ENCODE data around the gene FAM219B. TPM values are rescaled to one million over a fixed set of nuclear protein-coding genes. Genes with fewer than 3 reads are reported as not detected.

The FAM219B gene
- total and polyA plus RNA-seq, 2 donors (not counting 1 experiment from before 2014, with no cell fraction given): 80.2 to 109 TPM

DNA sequence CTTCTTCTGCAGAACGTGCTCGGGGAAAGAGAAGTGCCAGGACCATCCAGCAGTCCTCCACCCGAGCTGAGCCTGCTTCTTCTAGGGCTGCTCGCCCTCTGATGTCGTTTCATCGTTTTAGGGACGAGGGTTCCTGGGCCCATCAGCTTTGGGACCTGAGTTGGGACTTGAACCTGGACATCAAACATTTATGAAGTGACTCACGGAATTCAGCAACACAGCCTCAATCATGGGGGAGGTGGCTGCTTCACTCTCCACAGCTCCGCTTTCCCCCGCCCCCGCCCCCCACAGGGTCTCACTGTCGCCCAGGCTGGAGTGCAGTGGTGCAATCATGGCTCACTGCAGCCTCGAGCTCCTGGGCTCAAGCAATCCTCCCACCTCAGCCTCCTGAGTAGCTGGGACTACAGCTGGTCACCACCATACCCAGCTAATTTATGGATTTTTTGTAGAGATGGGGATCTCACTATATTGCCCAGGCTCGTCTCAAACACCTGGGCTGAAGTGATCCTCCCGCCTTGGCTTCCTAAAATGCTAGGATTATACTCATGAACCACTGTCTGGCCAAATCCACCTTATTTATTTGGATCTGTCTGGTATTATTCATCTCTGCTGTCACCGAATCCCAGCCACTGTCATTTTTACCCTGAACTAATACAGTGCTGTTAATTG lies 32.8 kb downstream of the FAM219B start:
- no peaks in the 10 kb centered on the region for H3K9me3 Mint-ChIP-seq (ENCODE audit: insufficient read depth)
- WGBS (ENCODE audit: insufficient coverage): 21% methylated on average over 10 of the region's 16 CpGs
- intact Hi-C loops (cut with micrococcal nuclease): loop anchor here (1.0 to 2.0 kb wide), 7 partner anchors 15 to 328 kb away; partner anchors contain the start of genes COX5A, FAM219B, MPI and ULK3
- H4K20me1 ChIP-seq (ENCODE audit: control insufficient read depth, insufficient read depth, low read length, poor library complexity, severe bottlenecking): peaks cover 32% of the 10 kb centered on the region
- peaks cover 42% of the 10 kb centered on the region for H3K79me2 ChIP-seq (ENCODE audit: control insufficient read depth, insufficient read depth, low read length)
- H3K4me3 ChIP-seq (ENCODE audit: control extremely low read depth in 1 of 5, extremely low read depth in 1 of 5, insufficient read depth in 1 of 5, low read depth in 2 of 5, low read length in 4 of 5): peak overlapping the region; percentile 64 to 91 (median 83)
- H3K4me2 ChIP-seq (replicated peaks; ENCODE audit: low read depth, low read length, poor library complexity, severe bottlenecking): peak overlapping the region; percentile 98
- no peaks in the 10 kb centered on the region for H3K27me3 Mint-ChIP-seq
- ATAC-seq (ENCODE audit: low read depth) (no peak), DNase-seq (no peak)
- peak overlapping the region; percentile 98 for H3K27ac Mint-ChIP-seq
- peaks cover 37% of the 10 kb centered on the region for H3K4me1 Mint-ChIP-seq
- peak overlapping the region; percentile 38 to 59 for H3K27ac ChIP-seq (ENCODE audit: low read length in 2 of 2)
- CTCF ChIA-PET: interaction anchor here (0.9 to 3.1 kb wide), 4 partner anchors 16 to 32 kb away, joined by 3 to 16 read pairs (median 4); partner anchors contain the start of gene MPI
- TF ChIP-seq CTCF (IDR thresholded peaks at IDR 0.05) (no peak), EZH2 (IDR thresholded peaks at IDR 0.05; ENCODE audit: borderline replicate concordance, insufficient read depth, low read depth, low read length, poor library complexity, severe bottlenecking) (no peak)
- peaks cover 31 to 45% of the 10 kb centered on the region in 2 donors for H3K4me1 ChIP-seq (ENCODE audit: control insufficient read depth in 2 of 2, insufficient read depth in 2 of 2, low read length in 2 of 2)
- H3K4me3 Mint-ChIP-seq: peak overlapping the region; percentile 95
- peak overlapping the region; percentile 88 for H3K9ac ChIP-seq (ENCODE audit: low read length)
- peaks cover 0 to 4% of the 10 kb centered on the region in 2 experiments for H3K36me3 ChIP-seq (replicated peaks in 1 of 2; ENCODE audit: control extremely low read depth in 1 of 2, control insufficient read depth in 1 of 2, extremely low read depth in 1 of 2, insufficient read depth in 2 of 2, low read length in 1 of 2)
- H3K9me3 ChIP-seq (ENCODE audit: control extremely low read depth in 1 of 3, control insufficient read depth in 2 of 3, insufficient read depth in 1 of 3, low read length in 2 of 3): no peaks in the 10 kb centered on the region
- peak overlapping the region; percentile 95 for H2AFZ ChIP-seq (ENCODE audit: insufficient read depth, low read depth, low read length, poor library complexity, severe bottlenecking)
- no peaks in the 10 kb centered on the region for H3K27me3 ChIP-seq (replicated peaks in 1 of 4; ENCODE audit: control extremely low read depth in 1 of 4, control insufficient read depth in 3 of 4, insufficient read depth in 4 of 4, low read length in 3 of 4)
- POLR2A ChIA-PET: interaction anchor here (0.5 to 0.9 kb wide), 3 partner anchors 16 to 151 kb away, joined by 3 to 4 read pairs (median 4); no protein-coding TSS in a partner anchor

All from B cell (primary cell).